ENCODE data around the gene SYT4.

- TF ChIP-seq, protein P1, sequence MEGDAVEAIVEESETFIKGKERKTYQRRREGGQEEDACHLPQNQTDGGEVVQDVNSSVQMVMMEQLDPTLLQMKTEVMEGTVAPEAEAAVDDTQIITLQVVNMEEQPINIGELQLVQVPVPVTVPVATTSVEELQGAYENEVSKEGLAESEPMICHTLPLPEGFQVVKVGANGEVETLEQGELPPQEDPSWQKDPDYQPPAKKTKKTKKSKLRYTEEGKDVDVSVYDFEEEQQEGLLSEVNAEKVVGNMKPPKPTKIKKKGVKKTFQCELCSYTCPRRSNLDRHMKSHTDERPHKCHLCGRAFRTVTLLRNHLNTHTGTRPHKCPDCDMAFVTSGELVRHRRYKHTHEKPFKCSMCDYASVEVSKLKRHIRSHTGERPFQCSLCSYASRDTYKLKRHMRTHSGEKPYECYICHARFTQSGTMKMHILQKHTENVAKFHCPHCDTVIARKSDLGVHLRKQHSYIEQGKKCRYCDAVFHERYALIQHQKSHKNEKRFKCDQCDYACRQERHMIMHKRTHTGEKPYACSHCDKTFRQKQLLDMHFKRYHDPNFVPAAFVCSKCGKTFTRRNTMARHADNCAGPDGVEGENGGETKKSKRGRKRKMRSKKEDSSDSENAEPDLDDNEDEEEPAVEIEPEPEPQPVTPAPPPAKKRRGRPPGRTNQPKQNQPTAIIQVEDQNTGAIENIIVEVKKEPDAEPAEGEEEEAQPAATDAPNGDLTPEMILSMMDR (IDR thresholded peaks at IDR 0.05): no peak
- no peak for TF ChIP-seq POLR2A (IDR thresholded peaks at IDR 0.05)
Measured at GRCh38 chr18:43236921-43237320, 40.4 kb downstream of the SYT4 start.
